ENCODE data around the gene FILIP1L. TPM values are rescaled to one million over a fixed set of nuclear protein-coding genes. Genes with fewer than 3 reads are reported as not detected.

FILIP1L gene
- polyA plus RNA-seq, 3 donors: 0.13 to 0.40 (median 0.25) TPM

- H4K20me1 ChIP-seq (ENCODE audit: insufficient read depth, low read length): no peaks in the 10 kb centered on the region
- no peak overlapping the region for H3K4me3 ChIP-seq (replicated peaks in 1 of 3; ENCODE audit: low read depth in 2 of 3, low read length in 3 of 3)
- H3K27me3 ChIP-seq (ENCODE audit: control insufficient read depth in 2 of 2, insufficient read depth in 2 of 2, low read length in 2 of 2): no peaks in the 10 kb centered on the region
- TF ChIP-seq, protein P1, sequence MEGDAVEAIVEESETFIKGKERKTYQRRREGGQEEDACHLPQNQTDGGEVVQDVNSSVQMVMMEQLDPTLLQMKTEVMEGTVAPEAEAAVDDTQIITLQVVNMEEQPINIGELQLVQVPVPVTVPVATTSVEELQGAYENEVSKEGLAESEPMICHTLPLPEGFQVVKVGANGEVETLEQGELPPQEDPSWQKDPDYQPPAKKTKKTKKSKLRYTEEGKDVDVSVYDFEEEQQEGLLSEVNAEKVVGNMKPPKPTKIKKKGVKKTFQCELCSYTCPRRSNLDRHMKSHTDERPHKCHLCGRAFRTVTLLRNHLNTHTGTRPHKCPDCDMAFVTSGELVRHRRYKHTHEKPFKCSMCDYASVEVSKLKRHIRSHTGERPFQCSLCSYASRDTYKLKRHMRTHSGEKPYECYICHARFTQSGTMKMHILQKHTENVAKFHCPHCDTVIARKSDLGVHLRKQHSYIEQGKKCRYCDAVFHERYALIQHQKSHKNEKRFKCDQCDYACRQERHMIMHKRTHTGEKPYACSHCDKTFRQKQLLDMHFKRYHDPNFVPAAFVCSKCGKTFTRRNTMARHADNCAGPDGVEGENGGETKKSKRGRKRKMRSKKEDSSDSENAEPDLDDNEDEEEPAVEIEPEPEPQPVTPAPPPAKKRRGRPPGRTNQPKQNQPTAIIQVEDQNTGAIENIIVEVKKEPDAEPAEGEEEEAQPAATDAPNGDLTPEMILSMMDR (IDR thresholded peaks at IDR 0.05): no peak
- H3K4me2 ChIP-seq (replicated peaks; ENCODE audit: extremely low read depth, low read length, poor library complexity, severe bottlenecking): no peak overlapping the region
- H3K36me3 Mint-ChIP-seq: no peaks in the 10 kb centered on the region
- no peak overlapping the region for H3K9ac ChIP-seq (ENCODE audit: insufficient read depth, low read length, poor library complexity, severe bottlenecking)
- 95% methylated on average over 1 of the region's 1 CpG for WGBS (ENCODE audit: insufficient coverage)
- H3K27ac Mint-ChIP-seq: no peak overlapping the region
- H3K27me3 Mint-ChIP-seq (ENCODE audit: low read depth in 3 of 3): no peaks in the 10 kb centered on the region
- H3K4me1 ChIP-seq (ENCODE audit: control insufficient read depth in 1 of 2, insufficient read depth in 2 of 2, low read length in 2 of 2): no peaks in the 10 kb centered on the region
- H3K4me3 Mint-ChIP-seq: no peak overlapping the region
- no peaks in the 10 kb centered on the region for H3K9me3 ChIP-seq (replicated peaks in 1 of 2; ENCODE audit: control insufficient read depth in 1 of 2, insufficient read depth in 1 of 2, low read length in 2 of 2)
- H3K4me1 Mint-ChIP-seq: no peaks in the 10 kb centered on the region
- no peaks in the 10 kb centered on the region for H3K9me3 Mint-ChIP-seq
- H3K27ac ChIP-seq (ENCODE audit: low read depth in 1 of 2, low read length in 2 of 2): no peak overlapping the region
- no peaks in the 10 kb centered on the region for H3K79me2 ChIP-seq (ENCODE audit: insufficient read depth, low read length)
- H3K36me3 ChIP-seq (replicated peaks in 1 of 2; ENCODE audit: control insufficient read depth in 1 of 2, insufficient read depth in 2 of 2, low read length in 2 of 2): no peaks in the 10 kb centered on the region
- no peak overlapping the region for H2AFZ ChIP-seq (ENCODE audit: insufficient read depth, low read depth, low read length, poor library complexity, severe bottlenecking)
- intact Hi-C loops (cut with micrococcal nuclease): no loop called here
- DNase-seq: no peak
Measured at GRCh38 chr3:99948467-99949089, 165.7 kb downstream of the FILIP1L start.

DNA sequence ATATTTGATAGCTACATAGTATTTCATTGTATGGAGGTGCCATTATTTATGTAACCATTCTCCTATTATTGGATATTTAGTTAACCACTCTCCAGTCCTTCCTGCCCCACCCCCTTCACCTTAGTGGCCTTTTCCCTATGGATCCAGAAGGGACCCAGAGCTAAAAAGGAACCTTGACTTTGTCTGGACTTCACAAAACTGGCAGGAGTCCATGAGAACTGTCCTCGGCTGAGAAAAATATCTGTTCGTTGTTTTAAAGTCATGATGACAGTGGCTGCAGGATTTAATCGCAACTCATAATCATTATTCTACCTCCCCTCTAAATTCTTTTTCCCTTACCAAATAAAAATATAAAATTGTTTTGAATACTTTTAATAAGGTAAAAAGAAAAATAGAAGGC is 166.9 kb downstream of the FILIP1L start:
- WGBS (ENCODE audit: insufficient coverage): 100% methylated on average over 1 of the region's 3 CpGs
- Mint-ChIP-seq H3K27ac (no peak overlapping the region), H3K27me3 (ENCODE audit: low read depth in 3 of 3) (no peaks in the 10 kb centered on the region), H3K4me3 (no peak overlapping the region), H3K9me3 (no peaks in the 10 kb centered on the region), H3K36me3 (no peaks in the 10 kb centered on the region), H3K4me1 (no peaks in the 10 kb centered on the region)
- Histone ChIP-seq H3K9me3 (replicated peaks in 1 of 2; ENCODE audit: control insufficient read depth in 1 of 2, insufficient read depth in 1 of 2, low read length in 2 of 2) (no peaks in the 10 kb centered on the region), H3K27me3 (ENCODE audit: control insufficient read depth in 2 of 2, insufficient read depth in 2 of 2, low read length in 2 of 2) (no peaks in the 10 kb centered on the region), H3K4me3 (replicated peaks in 1 of 3; ENCODE audit: low read depth in 2 of 3, low read length in 3 of 3) (no peak overlapping the region), H3K4me1 (ENCODE audit: control insufficient read depth in 1 of 2, insufficient read depth in 2 of 2, low read length in 2 of 2) (no peaks in the 10 kb centered on the region), H4K20me1 (ENCODE audit: insufficient read depth, low read length) (no peaks in the 10 kb centered on the region), H3K9ac (ENCODE audit: insufficient read depth, low read length, poor library complexity, severe bottlenecking) (no peak overlapping the region), H3K79me2 (ENCODE audit: insufficient read depth, low read length) (no peaks in the 10 kb centered on the region), H3K27ac (ENCODE audit: low read depth in 1 of 2, low read length in 2 of 2) (no peak overlapping the region), H2AFZ (ENCODE audit: insufficient read depth, low read depth, low read length, poor library complexity, severe bottlenecking) (no peak overlapping the region), H3K36me3 (replicated peaks in 1 of 2; ENCODE audit: control insufficient read depth in 1 of 2, insufficient read depth in 2 of 2, low read length in 2 of 2) (no peaks in the 10 kb centered on the region), H3K4me2 (replicated peaks; ENCODE audit: extremely low read depth, low read length, poor library complexity, severe bottlenecking) (no peak overlapping the region)
- TF ChIP-seq, protein P1 (IDR thresholded peaks at IDR 0.05): no peak
- no peak for DNase-seq
- intact Hi-C loops (cut with micrococcal nuclease): no loop called here

All from CD14-positive monocyte (primary cell).